HG03565 (cell line): ENCODE measurements around the gene RSU1.
"Not testable (repeated sequence)": the region's sequence is repeated elsewhere in the genome, so short reads cannot be mapped to it uniquely, and the experiment has no call there.

Experiments
- ATAC-seq: cut with Tn5 transposase; IDR thresholded peaks from one replicate; pipeline ENCODE4 v1.9.1; 2021; ENCODE audit warnings: mild to moderate bottlenecking, moderate library complexity; ENCODE audit not compliant: unreplicated experiment

Gene RSU1

DNA sequence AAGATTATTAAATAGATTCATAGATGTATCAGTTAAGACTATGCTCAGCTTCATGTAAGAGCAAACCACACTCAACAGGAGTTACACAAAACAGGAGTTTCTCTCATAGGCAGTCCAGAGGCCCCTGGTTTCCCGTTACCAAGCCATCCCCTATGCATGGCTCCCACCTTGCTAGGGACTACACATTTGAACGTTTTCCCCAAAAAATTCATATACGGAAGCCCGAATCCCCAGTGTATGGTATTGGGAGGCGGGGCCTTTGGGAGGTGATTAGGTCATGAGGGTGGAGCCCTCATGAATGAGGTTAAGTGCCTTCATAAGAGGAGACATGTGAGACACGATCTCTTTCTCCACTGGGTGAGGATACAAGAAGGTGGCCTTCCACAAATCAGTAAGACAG lies 29.1 kb downstream of the RSU1 start:
- peak; percentile 30 for ATAC-seq

DNA sequence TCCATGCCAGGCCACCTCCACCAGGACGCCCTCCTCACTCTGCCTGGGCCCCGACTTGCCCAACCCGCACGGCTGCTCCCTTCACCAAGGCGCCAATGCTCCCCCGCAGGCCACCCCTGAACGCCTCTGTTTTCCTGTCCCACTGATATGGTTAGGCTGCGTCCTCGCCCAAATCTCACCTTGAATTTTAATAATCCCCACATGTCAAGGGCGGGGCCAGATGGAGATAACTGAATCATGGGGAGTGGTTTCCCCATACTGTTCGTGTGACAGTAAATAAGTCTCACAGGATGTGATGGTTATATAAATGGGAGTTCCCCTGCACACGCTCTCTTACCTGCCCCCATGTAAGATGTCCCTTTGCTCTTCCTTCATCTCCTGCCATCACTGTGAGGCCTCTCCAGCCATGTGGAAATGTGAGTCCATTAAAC lies 29.8 kb downstream of the RSU1 start:
- peak; percentile 69 for ATAC-seq

DNA sequence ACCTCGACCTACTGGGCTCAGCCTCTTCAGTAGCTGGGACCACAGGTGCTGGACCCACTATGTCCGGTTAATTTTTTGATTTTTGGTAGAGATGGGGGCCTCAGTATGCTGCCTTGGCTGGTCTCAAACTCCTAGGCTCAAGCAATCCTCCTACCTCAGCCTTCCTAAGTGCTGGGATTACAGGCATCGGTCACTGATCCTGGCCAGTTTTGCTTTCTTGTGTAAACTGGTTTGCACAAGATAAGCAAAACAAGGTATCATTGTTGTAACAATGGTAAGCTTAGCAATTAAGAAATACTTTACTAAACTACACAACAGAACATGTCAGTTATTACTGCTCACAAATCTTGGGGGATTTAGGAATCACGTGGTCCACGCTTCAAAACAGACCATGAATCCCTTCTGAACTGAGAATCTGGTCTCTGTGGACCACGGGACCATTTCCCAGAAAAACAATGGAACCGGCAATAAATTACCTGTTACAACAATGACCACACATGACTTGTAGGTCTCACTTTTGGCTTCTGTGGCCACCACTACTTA lies 36.8 kb downstream of the RSU1 start:
- ATAC-seq: no peak

DNA sequence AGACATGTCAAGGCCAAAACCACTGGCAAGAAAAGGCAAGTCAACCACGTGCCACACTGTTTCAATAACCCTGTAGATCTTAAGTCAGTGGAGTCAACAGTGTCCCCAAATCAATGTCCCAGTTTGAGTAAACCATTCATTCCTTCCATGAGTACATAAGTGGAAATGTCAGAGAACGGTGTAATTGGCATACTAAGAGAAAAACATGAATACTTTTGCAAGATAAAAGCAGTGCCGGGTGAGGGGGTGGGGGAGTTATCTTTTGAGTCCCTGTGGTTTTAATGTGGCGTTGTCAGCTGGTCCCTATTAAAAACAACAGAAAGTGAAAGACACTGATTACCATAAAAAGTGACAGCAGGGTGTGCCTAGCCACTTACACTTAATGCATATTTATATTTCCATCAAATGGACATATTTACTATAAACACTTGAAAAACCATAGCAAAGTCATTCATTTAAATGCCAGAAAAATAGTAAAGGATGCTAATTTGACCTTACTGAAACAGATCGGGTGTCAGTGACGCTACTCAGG lies 37.8 kb downstream of the RSU1 start:
- peak; percentile 87 for ATAC-seq

DNA sequence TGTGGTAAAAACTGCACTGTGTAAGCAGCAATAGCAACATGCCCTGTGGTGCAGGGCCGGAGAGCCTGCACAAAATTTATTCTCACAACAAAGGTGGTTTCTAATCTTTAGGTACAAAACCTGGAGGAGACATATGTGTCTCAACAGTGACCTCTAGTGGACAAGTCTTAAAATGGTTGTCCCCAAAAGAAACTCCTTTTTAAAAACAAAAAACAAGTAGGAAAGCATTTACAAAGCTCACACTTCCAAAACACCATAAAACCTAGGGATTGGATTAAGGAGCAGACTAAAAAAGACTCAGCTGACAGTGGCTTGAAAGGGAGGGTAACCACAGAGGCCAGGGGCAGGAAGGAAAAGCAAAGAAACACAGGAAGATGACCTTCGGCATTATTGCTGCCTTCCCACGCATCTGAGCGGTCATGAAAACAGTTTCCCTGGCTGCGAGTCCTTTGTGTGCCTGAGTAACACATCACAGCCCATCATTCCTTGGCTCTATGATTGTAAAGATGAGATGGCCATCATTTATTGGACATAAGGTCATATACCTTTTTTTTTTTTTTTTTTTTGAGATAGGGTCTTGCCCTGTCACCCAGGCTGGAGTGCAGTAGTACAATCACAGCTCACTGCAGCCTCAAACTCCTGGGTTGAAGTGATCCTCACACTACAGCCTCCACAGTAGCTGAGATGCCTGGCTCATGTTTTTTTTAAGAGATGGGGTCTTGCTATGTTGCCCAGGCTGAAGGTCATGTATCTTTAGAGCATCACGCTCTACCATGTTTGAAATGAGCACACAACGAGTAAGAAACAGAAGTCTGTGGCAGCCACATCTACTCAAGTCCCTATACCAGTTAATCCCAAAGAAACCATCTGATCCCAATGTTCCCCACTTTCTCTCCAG lies 39.5 kb downstream of the RSU1 start:
- ATAC-seq: peak; percentile 45

DNA sequence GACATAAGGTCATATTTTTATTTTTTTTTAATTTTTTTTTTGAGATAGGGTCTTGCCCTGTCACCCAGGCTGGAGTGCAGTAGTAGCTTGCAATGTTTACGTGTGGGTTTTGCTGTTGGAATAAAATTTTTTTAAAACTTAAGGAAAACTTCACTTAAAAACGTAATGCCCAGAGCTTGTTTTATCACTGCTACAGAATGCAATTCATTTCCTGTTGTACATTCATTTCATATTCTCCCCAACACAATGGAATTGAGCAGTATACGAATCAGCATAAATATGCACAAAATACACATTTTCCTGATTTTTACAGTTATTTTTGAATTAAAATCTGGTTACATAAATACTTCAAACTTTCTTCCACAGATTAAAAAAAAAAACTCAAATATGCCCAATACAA lies 40.3 kb downstream of the RSU1 start:
- ATAC-seq: no peak

DNA sequence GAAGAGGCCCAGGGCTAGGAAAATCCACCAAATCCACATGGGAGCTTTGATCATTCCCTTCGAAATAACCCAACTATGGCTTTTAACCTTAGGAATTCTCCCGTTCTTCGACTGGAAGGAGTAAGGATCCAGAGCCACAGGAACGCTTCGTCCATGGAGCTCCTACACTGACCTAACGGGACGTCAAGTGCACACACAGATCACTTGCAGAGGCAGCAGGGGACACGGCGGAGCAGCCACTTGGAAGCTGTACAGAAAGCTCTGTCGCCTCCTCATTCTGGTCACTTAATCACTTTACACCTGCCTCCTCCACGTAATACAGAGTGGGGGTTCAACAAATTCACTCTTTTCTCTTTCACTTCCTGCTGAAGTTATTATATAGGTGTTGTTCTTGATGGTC lies 43.9 kb downstream of the RSU1 start:
- ATAC-seq: no peak

DNA sequence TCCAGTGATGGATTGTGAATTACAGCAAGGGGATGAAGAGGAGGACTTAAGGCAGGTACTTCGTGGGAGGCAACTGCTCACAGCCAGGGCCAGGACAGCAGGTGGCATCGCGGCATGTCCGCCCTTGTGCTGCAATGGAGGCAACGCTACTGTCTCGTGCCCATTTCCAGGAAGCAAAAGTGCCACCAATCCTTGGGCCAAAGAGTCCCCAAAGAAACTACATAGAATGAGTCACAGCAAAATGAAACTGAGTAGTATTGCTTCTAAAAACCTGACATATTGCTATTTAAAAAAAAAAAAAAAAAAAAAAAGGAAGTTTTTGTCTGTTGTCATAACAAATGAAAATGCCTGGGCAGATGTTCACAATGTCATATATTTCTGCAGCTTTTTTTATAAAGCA lies 46.6 kb downstream of the RSU1 start:
- ATAC-seq: peak; percentile 49

DNA sequence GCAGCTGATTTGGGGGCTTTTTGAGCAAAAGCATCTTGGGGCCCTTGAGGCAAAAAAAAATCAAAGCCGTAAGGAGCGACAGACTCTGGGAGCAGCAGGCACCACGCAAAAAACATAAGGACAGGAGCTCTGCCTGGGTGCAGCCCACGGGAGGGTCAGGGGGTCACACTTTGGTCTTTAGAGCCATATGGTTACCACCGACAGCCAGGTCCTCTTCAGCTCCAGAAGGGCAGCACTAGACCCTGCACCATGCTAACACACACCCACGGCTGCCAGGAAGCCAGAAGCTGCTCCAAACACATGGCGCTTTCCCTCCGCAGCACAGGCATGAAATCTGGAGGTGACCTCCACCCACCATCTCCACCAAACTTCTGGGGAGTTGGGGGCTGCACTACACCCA lies 47.1 kb downstream of the RSU1 start:
- no peak for ATAC-seq

DNA sequence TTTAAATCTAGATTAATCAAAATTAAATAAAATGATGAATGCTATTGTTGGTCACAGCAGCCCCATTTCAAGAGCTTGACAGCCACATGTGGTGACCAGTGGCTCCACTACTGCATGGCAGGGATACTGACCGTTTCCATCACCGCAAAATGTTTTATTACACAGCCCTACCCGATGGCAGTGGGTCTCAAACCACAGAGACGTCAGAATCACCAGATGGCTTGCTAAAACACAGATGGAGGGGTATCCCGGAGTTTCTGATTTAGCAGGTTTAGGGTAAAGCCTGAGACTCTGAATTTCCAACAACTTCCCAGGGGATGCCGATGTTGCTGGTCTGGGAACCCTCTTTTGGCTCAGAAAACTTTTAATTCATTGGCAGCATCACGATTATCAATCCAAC lies 47.9 kb downstream of the RSU1 start:
- no peak for ATAC-seq

DNA sequence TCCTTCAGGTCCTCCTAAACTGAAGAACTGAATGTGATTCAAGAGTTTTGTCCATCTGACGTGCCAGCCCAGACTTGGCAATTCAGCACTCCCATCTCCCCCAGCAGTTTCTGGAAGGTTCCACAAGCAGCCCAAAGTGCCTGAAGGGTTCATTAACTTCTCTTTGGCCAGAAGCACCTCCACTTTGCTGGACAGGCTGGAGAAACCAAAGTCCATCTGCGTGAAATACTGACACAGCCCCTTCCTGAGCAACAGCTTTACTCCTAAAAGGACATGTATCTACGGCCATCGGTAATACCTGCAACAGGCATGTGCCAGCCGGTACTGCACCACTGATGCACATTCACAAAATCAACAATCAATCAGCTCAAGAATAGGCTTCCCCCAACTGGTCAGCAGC lies 48.5 kb downstream of the RSU1 start:
- no peak for ATAC-seq

DNA sequence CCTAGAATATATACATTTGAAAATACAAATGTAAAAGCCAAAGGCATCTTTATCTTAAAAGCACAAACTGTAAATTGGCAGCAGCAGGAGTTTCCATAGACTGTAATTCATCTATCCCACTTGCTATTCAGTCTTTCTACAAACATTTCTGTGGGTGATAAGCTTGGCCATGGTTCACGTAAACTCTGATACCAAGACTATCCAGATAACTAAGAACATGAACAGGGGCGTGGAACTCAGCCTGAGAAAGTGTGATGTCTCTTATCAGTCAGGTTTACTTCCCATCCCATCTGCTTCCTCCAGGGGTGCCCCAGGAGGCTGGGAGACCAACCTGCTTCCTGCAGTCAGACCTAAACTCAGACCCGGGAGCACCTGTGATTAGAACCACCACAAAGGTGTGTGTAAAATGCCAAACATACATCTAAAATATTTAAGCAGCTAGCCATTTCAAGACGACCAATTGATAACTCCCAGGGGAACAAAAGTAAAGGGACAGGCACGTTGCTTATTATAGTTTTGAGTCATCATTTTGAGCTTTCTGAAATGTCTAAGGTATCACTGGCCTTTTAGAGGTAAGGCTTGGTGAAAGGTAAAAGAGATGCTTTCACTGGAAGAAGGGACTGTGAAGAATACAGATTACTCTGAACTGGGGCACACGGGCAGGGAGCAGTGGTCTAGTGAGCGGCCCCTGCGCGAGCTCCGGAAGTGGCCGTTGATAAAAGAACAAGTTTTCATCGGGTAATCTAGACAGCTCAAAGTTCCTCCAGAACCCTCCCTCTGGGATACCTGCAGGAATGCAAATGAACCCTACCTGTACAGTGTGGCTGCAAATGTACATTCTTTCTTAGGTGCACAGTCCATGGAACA lies 51.5 kb downstream of the RSU1 start:
- ATAC-seq: peak; percentile 49

DNA sequence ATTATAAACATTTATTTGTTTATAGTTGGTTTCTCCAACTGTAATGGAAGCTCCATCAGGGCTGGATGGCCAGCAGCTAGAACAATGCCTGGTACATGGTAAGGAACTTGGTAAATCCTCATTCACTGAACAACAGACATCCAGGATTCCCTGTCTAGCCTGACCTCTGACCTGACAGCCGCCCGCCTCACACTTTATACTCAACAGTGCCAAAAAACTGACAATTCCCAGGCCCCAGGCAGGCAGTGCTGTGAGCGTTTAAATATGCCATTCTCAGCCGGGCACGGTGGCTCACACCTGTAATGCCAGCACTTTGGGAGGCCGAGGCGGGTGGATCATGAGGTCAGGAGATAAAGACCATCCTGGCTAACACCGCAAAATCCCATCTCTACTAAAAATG lies 55.9 kb downstream of the RSU1 start:
- no peak for ATAC-seq

DNA sequence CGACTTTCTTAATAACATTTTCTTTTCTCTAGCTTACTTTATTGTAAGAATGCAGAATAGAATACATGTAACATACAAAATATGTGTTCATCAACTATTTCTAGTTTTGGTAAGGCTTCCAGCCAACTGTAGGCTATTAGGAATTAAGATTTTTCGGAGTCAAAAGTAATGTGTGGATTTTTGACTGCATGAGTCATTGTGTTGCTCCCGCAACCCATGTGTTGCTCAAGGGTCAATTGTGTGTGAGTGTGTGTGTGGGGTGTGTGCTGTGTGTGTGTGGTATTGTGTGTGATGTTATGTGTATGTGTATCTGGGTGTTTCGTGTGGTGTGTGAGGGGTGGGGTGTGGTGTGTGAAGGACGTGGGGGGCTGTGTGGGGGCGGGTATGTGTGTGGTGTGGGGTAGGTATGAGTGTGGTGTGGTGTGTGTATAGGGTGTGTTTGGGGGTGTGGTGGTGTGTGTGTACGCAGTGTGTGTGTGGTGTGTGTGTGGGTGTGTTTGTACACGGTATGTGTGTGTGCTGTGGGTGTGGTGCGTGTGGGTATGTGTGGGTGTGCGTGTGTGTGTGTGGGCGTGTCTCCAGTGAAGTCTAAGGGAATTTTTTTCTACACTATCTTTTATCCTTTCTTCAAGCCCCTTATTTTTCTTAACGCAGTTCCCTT lies 60.5 kb downstream of the RSU1 start:
- ATAC-seq: no peak

DNA sequence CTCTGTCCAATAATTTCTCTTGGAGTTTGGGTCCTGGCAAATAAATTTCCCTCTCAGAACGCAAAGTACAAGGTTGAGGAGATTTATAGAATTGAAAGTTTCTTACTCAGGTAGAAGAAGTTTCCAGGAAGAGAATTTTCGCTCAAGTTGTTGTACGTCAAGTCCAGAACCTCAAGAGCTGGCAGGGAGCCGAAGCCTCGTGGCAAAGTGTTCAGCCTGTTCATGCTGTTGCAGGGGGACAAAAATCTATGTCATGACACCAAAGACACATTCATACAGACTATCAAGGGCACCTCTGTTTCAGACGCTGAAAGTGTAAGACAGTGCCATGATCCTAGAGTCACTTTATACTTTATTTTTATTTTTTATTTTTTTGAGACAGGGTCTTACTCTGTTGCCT lies 62.5 kb downstream of the RSU1 start:
- no peak for ATAC-seq

DNA sequence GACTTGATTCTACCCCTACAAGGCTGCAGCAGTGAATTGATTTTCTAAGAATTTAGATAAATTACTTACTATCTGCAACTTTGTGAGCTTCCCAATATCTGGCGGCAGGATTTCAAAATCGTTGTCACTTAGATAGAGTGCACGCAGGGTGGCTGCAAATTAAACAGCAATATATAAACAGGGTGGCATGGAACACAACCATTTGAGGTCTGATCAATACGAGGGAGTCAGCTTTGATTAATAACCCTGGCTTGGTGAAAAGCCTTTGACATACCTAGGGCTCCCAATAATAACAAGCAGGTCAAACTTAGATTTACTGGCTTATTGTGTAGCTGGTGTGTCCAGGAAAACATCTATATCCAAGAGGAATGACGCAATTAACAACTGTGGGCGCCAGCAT lies 64.4 kb downstream of the RSU1 start:
- not testable (repeated sequence) for ATAC-seq

DNA sequence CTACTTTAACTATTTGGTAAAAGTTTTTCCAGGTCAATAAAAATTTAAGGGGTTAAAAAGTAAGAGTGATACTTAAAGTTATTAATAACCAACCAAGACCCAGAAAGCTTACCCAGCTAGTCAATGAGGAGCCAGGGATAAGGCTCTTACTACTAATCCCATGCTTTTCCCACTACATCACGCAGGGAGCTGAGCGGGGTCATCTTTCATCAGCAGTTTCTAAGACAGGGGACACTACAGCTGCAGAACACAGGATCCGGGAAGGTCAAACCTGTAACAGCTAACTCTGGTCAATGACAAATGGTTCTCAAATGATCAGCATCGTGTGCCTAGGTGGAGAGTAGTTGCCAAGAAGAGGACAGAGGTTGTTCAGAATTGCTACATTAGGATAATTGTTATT lies 65.1 kb downstream of the RSU1 start:
- ATAC-seq: no peak

DNA sequence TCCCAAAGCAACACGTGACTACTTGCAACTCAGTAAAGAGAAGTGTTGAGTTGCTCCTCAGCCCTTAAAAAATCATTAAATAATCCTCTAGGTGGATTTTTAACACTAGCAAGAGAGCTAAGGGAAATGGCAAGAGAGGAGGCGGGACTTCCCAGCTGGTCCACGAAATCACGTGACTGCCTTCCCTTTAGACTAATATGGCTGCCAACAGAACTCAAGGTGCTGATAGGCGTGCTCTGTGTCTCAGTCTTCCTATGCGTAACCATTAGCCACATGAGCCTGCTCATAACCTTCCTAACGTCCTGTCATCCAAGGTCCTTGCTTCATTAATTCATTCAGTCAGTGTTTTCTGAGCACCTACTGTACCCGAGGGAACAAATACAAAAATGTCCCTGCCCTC lies 66.0 kb downstream of the RSU1 start:
- ATAC-seq: no peak

DNA sequence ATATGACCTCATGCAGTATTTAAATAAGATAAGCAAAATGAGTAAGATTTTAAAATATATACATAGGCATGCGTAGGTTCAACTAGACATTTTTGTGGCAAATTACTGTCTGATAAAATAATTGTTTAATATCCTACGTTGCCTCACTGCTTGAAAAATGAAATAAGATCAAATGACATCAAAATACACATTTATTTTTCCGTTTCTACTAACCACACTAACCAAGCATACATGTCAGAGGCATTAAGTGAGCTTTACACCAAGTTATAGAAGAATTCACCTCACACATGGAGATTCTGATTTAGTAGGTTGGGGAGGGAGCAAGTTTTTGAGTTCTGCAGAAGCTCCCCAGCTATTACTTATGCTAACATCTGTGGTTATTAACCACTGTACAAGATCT lies 66.8 kb downstream of the RSU1 start:
- ATAC-seq: no peak

DNA sequence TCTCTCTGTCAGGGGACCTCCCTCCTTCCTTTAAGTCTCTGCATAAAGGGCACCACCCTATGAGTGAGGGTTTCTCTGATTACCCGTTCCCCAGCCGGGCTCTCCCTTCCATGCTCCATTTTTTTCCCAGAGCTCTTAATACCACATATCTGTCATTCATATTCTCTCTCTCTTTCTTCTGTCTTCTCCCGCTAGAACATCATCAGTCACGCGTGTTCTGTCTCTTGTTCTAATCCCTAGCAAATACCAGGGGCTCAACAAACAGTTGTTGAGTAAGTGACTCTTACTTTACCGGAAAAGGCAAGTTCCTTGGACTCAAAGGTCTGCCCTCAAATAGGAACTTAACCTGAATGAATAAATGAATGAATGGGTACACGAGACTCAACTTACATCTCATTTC lies 68.5 kb downstream of the RSU1 start:
- ATAC-seq: no peak

DNA sequence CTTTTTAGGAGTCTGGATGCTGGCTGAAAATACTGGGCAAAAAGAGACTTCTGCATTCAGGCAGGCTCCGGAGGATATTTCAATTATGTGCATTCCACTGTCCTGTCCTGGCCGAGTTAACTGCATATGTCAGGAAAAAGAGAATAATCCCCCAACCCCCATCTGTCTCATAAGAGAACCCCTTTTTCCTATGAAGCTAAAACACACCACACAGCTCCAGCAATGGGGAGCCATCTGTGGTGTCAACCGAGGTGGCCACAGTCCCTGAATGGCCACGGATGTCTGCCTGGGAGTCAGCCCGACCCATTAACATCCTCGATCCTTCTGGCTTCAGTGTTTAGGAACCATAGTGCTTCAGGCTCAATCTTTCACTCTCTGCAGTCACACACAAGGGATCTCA lies 70.4 kb downstream of the RSU1 start:
- ATAC-seq: no peak
